ENCODE results near the gene CAPN1. TPM values are rescaled to one million over a fixed set of nuclear protein-coding genes. Genes with fewer than 3 reads are reported as not detected.

CAPN1 gene
- total and polyA plus RNA-seq, 2 of the 13 experiments (the other 11 are each of a cell fraction or from before 2014, with no cell fraction given), result 57.3 to 82.6 TPM

GRCh38 chr11:65180877-65181568, 705 bp upstream of the CAPN1 start (continued):
- TF ChIP-seq ZFX (CRISPR knock-in tag; IDR thresholded peaks at IDR 0.05; ENCODE audit: low read depth), result peak; percentile 63
- no peak for TF ChIP-seq MNT (IDR thresholded peaks at IDR 0.05)
- no peak for TF ChIP-seq ZBTB40 (IDR thresholded peaks at IDR 0.05)
- TF ChIP-seq ZBTB40 (CRISPR knock-in tag; IDR thresholded peaks at IDR 0.05), result no peak
- peak; percentile 71; the same call in 1 of the 2 replicates for TF ChIP-seq ZGPAT (CRISPR knock-in tag; IDR thresholded peaks at IDR 0.05)
- TF ChIP-seq RXRA (CRISPR knock-in tag; IDR thresholded peaks at IDR 0.05), result peak; percentile 52
- no peak for TF ChIP-seq ZNF296 (CRISPR knock-in tag; conservative IDR thresholded peaks at IDR 0.05)
- no peak for TF ChIP-seq STAT5B (CRISPR knock-in tag; IDR thresholded peaks at IDR 0.05)
- no peak for TF ChIP-seq FLYWCH1 (CRISPR knock-in tag; IDR thresholded peaks at IDR 0.05)
- TF ChIP-seq HMGXB4 (CRISPR knock-in tag; IDR thresholded peaks at IDR 0.05; ENCODE audit: borderline replicate concordance in 1 of 2, low read depth in 1 of 2), result peak; percentile 93 to 95
- TF ChIP-seq KDM1A (CRISPR knock-in tag; IDR thresholded peaks at IDR 0.05), result peak; percentile 51; the same call in 1 of the 2 replicates
- TF ChIP-seq ZIK1 (CRISPR knock-in tag; IDR thresholded peaks at IDR 0.05; ENCODE audit: borderline replicate concordance, low read depth), result peak; percentile 81; the same call in 1 of the 2 replicates
- TF ChIP-seq WIZ (CRISPR knock-in tag; IDR thresholded peaks at IDR 0.05), result no peak
- no peak for TF ChIP-seq SP140L (CRISPR knock-in tag; IDR thresholded peaks at IDR 0.05; ENCODE audit: borderline replicate concordance)
- TF ChIP-seq SNAPC2 (CRISPR knock-in tag; IDR thresholded peaks at IDR 0.05), result no peak
- TF ChIP-seq KLF12 (CRISPR knock-in tag; IDR thresholded peaks at IDR 0.05; ENCODE audit: borderline replicate concordance), result 0 out of 2 replicates have a peak, but pooled peaks have one; percentile 19
